ENCODE measurements around the gene RAB40B.

Gene RAB40B

DNA sequence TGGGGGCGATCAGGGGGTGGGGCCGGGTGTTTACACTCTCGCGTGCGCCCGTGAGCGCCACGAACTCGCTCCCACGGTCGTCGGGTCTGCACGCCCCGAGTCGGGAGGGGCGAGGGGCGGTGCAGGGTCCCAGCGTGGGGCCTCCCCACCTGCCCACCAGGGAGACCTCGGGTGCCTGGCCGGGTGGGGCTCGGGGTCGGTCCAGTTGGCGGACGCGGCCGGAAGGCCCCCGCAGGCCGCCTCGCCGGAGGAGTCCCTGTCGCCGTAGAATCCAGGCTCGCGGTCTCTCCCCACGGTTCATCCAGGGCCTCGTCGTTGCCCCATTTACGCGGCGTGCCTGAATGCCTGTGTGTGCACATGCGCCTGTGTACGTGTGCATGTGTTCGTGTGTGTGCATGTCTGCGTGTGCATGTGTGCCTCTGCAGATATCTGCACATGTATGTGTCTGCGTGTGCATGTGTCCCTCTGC, 510 bp upstream of the RAB40B start:
- POLR2A ChIA-PET = interaction anchor here (0.7 kb wide), 1 partner anchor 58 kb away, joined by 5 read pairs; no protein-coding TSS in a partner anchor
- no peak overlapping the region; the same call in 1 of the 2 replicates for H3K27ac ChIP-seq (ENCODE audit: extremely low read depth, low read depth, low read length)
- CTCF ChIA-PET = interaction anchor here (0.6 kb wide), 1 partner anchor 30 kb away, joined by 3 read pairs; no protein-coding TSS in a partner anchor
- TF ChIP-seq ZNF354C (tag by site-specific recombination; IDR thresholded peaks at IDR 0.05; ENCODE audit: borderline replicate concordance, low read depth) = no peak
- TF ChIP-seq ZNF830 (tag by site-specific recombination; IDR thresholded peaks at IDR 0.05; ENCODE audit: low read depth) = no peak
- no peak for TF ChIP-seq ZNF555 (tag by site-specific recombination; conservative IDR thresholded peaks at IDR 0.05)
- TF ChIP-seq ZNF169 (tag by site-specific recombination; IDR thresholded peaks at IDR 0.05) = no peak
- TF ChIP-seq ZNF274 (IDR thresholded peaks at IDR 0.05; ENCODE audit: low read length) = no peak
- no peak for TF ChIP-seq ZNF274 (tag by site-specific recombination; IDR thresholded peaks at IDR 0.05; ENCODE audit: borderline replicate concordance)
- TF ChIP-seq WT1 (tag by site-specific recombination; IDR thresholded peaks at IDR 0.05) = no peak
- TF ChIP-seq, protein P1, sequence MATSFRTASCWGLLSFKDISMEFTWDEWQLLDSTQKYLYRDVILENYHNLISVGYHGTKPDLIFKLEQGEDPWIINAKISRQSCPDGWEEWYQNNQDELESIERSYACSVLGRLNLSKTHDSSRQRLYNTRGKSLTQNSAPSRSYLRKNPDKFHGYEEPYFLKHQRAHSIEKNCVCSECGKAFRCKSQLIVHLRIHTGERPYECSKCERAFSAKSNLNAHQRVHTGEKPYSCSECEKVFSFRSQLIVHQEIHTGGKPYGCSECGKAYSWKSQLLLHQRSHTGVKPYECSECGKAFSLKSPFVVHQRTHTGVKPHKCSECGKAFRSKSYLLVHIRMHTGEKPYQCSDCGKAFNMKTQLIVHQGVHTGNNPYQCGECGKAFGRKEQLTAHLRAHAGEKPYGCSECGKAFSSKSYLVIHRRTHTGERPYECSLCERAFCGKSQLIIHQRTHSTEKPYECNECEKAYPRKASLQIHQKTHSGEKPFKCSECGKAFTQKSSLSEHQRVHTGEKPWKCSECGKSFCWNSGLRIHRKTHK (tag by site-specific recombination; IDR thresholded peaks at IDR 0.05) = no peak
- TF ChIP-seq ZNF791 (tag by site-specific recombination; IDR thresholded peaks at IDR 0.05) = no peak
- TF ChIP-seq, protein P2, sequence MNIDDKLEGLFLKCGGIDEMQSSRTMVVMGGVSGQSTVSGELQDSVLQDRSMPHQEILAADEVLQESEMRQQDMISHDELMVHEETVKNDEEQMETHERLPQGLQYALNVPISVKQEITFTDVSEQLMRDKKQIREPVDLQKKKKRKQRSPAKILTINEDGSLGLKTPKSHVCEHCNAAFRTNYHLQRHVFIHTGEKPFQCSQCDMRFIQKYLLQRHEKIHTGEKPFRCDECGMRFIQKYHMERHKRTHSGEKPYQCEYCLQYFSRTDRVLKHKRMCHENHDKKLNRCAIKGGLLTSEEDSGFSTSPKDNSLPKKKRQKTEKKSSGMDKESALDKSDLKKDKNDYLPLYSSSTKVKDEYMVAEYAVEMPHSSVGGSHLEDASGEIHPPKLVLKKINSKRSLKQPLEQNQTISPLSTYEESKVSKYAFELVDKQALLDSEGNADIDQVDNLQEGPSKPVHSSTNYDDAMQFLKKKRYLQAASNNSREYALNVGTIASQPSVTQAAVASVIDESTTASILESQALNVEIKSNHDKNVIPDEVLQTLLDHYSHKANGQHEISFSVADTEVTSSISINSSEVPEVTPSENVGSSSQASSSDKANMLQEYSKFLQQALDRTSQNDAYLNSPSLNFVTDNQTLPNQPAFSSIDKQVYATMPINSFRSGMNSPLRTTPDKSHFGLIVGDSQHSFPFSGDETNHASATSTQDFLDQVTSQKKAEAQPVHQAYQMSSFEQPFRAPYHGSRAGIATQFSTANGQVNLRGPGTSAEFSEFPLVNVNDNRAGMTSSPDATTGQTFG (tag by site-specific recombination; IDR thresholded peaks at IDR 0.05; ENCODE audit: borderline replicate concordance) = no peak
- no peak for TF ChIP-seq HOXD13 (CRISPR knock-in tag; IDR thresholded peaks at IDR 0.05; ENCODE audit: borderline replicate concordance)
- TF ChIP-seq ZIC2 (tag by site-specific recombination; IDR thresholded peaks at IDR 0.05) = peak; percentile 48
- TF ChIP-seq, protein P3, sequence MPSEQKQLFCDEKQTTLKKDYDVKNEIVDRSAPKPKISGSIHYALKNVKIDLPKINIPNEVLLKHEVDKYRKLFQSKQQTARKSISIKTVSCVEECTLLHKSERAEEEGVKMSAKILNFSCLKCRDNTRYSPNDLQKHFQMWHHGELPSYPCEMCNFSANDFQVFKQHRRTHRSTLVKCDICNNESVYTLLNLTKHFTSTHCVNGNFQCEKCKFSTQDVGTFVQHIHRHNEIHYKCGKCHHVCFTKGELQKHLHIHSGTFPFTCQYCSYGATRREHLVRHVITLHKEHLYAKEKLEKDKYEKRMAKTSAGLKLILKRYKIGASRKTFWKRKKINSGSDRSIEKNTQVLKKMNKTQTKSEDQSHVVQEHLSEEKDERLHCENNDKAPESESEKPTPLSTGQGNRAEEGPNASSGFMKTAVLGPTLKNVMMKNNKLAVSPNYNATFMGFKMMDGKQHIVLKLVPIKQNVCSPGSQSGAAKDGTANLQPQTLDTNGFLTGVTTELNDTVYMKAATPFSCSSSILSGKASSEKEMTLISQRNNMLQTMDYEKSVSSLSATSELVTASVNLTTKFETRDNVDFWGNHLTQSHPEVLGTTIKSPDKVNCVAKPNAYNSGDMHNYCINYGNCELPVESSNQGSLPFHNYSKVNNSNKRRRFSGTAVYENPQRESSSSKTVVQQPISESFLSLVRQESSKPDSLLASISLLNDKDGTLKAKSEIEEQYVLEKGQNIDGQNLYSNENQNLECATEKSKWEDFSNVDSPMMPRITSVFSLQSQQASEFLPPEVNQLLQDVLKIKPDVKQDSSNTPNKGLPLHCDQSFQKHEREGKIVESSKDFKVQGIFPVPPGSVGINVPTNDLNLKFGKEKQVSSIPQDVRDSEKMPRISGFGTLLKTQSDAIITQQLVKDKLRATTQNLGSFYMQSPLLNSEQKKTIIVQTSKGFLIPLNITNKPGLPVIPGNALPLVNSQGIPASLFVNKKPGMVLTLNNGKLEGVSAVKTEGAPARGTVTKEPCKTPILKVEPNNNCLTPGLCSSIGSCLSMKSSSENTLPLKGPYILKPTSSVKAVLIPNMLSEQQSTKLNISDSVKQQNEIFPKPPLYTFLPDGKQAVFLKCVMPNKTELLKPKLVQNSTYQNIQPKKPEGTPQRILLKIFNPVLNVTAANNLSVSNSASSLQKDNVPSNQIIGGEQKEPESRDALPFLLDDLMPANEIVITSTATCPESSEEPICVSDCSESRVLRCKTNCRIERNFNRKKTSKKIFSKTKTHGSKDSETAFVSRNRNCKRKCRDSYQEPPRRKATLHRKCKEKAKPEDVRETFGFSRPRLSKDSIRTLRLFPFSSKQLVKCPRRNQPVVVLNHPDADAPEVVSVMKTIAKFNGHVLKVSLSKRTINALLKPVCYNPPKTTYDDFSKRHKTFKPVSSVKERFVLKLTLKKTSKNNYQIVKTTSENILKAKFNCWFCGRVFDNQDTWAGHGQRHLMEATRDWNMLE (tag by site-specific recombination; conservative IDR thresholded peaks at IDR 0.05; ENCODE audit: low read depth) = no peak
- no peak for TF ChIP-seq ZNF677 (tag by site-specific recombination; IDR thresholded peaks at IDR 0.05)
- no peak for TF ChIP-seq ZNF350 (tag by site-specific recombination; IDR thresholded peaks at IDR 0.05)
- TF ChIP-seq, protein P4, sequence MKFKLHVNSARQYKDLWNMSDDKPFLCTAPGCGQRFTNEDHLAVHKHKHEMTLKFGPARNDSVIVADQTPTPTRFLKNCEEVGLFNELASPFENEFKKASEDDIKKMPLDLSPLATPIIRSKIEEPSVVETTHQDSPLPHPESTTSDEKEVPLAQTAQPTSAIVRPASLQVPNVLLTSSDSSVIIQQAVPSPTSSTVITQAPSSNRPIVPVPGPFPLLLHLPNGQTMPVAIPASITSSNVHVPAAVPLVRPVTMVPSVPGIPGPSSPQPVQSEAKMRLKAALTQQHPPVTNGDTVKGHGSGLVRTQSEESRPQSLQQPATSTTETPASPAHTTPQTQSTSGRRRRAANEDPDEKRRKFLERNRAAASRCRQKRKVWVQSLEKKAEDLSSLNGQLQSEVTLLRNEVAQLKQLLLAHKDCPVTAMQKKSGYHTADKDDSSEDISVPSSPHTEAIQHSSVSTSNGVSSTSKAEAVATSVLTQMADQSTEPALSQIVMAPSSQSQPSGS (tag by site-specific recombination; IDR thresholded peaks at IDR 0.05; ENCODE audit: low read depth) = no peak
- TF ChIP-seq RBAK (tag by site-specific recombination; IDR thresholded peaks at IDR 0.05) = no peak
- TF ChIP-seq KLF8 (tag by site-specific recombination; IDR thresholded peaks at IDR 0.05) = peak; percentile 44; the same call in 1 of the 2 replicates
- TF ChIP-seq, protein P5, sequence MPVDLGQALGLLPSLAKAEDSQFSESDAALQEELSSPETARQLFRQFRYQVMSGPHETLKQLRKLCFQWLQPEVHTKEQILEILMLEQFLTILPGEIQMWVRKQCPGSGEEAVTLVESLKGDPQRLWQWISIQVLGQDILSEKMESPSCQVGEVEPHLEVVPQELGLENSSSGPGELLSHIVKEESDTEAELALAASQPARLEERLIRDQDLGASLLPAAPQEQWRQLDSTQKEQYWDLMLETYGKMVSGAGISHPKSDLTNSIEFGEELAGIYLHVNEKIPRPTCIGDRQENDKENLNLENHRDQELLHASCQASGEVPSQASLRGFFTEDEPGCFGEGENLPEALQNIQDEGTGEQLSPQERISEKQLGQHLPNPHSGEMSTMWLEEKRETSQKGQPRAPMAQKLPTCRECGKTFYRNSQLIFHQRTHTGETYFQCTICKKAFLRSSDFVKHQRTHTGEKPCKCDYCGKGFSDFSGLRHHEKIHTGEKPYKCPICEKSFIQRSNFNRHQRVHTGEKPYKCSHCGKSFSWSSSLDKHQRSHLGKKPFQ (tag by site-specific recombination; IDR thresholded peaks at IDR 0.05) = no peak
- no peak for TF ChIP-seq ZNF596 (tag by site-specific recombination; IDR thresholded peaks at IDR 0.05)
- TF ChIP-seq, protein P6, sequence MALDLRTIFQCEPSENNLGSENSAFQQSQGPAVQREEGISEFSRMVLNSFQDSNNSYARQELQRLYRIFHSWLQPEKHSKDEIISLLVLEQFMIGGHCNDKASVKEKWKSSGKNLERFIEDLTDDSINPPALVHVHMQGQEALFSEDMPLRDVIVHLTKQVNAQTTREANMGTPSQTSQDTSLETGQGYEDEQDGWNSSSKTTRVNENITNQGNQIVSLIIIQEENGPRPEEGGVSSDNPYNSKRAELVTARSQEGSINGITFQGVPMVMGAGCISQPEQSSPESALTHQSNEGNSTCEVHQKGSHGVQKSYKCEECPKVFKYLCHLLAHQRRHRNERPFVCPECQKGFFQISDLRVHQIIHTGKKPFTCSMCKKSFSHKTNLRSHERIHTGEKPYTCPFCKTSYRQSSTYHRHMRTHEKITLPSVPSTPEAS (tag by site-specific recombination; IDR thresholded peaks at IDR 0.05) = peak; percentile 91
- TF ChIP-seq ZNF48 (tag by site-specific recombination; IDR thresholded peaks at IDR 0.05) = no peak
- no peak for TF ChIP-seq ZNF112 (tag by site-specific recombination; IDR thresholded peaks at IDR 0.05)
- TF ChIP-seq ZNF510 (tag by site-specific recombination; IDR thresholded peaks at IDR 0.05; ENCODE audit: insufficient replicate concordance) = no peak

More for the DNA sequence above, 510 bp upstream of the RAB40B start:
- H3K36me3 ChIP-seq (ENCODE audit: control insufficient read depth in 2 of 2, insufficient read depth in 1 of 2, low read length in 2 of 2) = peaks cover 0 to 9% of the 10 kb centered on the region in 2 experiments; a peak in 2 of 3 replicates
- H3K9me3 ChIP-seq (ENCODE audit: control insufficient read depth, insufficient read depth, low read depth, low read length) = no peaks in the 10 kb centered on the region
- H3K4me3 ChIP-seq (ENCODE audit: low read depth, low read length) = peak overlapping the region; percentile 71
- H3K4me1 ChIP-seq (ENCODE audit: control insufficient read depth, insufficient read depth, low read length) = no peaks in the 10 kb centered on the region; the same call in 1 of the 2 replicates
